Vagina (tissue), 2 donors: ENCODE measurements around the gene CCDC40.

Source experiments
- CTCF ChIP-seq, 3 experiments: fragments of 450-650 bp in 2 of 3; fragments of 200-600 bp in 1 of 3; sonication (generic) in 1 of 3; IDR thresholded peaks; one replicate each; pipeline ENCODE4 v1.5.1; 2017 to 2019; ENCODE audit warnings: antibody characterized with exemption in 3 of 3, mild to moderate bottlenecking in 2 of 3, moderate library complexity in 2 of 3
- POLR2AphosphoS5 ChIP-seq, 2 donors: sonication (generic); formaldehyde crosslinking; IDR thresholded peaks; one replicate each; pipeline ENCODE4 v1.9.0; 2017; ENCODE audit warnings: antibody characterized with exemption in 2 of 2, mild to moderate bottlenecking in 2 of 2, low read depth in 1 of 2; ENCODE audit not compliant: insufficient read depth in 1 of 2

GRCh38 chr17:80122926-80123505 is 86.6 kb downstream of the CCDC40 start:
- TF ChIP-seq CTCF (IDR thresholded peaks at IDR 0.05): no peak
- TF ChIP-seq POLR2AphosphoS5 (IDR thresholded peaks at IDR 0.05; ENCODE audit: insufficient read depth in 1 of 2, low read depth in 1 of 2): no peak
